Body of pancreas (tissue), 2 donors: ENCODE results near the gene PRND. TPM values are rescaled to one million over a fixed set of nuclear protein-coding genes. Genes with fewer than 3 reads are reported as not detected.

Experiments used
- total RNA-seq, 2 donors: library from RNA; depleted of rRNA; stranded (reverse); fragments of >200 nt; gene quantifications; one replicate each; pipeline ENCODE4 v1.1.0, GENCODE V29; 2016

The PRND gene
- total RNA-seq, 2 donors from 2014 or later, result not detected

Other genes starting within 250 kb of the PRND start
- gene PRNP, start 35.5 kb upstream of the PRND start, total RNA-seq, result 10 to 100 TPM; 25.1 to 39.2 TPM
- gene RASSF2, start 101.7 kb downstream of the PRND start, total RNA-seq, result 1 to 10 TPM; 2.6 to 5.7 TPM